ENCODE measurements around the gene TMEM184B. TPM values are rescaled to one million over a fixed set of nuclear protein-coding genes. Genes with fewer than 3 reads are reported as not detected.

TMEM184B gene
- total and polyA plus RNA-seq, 4 donors, result 17.2 to 96.9 (median 71.5) TPM

- no peak overlapping the region for H3K27ac ChIP-seq (ENCODE audit: low read depth in 1 of 2, low read length in 2 of 2)
These were observed 10.6 kb downstream of the TMEM184B start for GRCh38 chr22:38262051-38262795.

DNA sequence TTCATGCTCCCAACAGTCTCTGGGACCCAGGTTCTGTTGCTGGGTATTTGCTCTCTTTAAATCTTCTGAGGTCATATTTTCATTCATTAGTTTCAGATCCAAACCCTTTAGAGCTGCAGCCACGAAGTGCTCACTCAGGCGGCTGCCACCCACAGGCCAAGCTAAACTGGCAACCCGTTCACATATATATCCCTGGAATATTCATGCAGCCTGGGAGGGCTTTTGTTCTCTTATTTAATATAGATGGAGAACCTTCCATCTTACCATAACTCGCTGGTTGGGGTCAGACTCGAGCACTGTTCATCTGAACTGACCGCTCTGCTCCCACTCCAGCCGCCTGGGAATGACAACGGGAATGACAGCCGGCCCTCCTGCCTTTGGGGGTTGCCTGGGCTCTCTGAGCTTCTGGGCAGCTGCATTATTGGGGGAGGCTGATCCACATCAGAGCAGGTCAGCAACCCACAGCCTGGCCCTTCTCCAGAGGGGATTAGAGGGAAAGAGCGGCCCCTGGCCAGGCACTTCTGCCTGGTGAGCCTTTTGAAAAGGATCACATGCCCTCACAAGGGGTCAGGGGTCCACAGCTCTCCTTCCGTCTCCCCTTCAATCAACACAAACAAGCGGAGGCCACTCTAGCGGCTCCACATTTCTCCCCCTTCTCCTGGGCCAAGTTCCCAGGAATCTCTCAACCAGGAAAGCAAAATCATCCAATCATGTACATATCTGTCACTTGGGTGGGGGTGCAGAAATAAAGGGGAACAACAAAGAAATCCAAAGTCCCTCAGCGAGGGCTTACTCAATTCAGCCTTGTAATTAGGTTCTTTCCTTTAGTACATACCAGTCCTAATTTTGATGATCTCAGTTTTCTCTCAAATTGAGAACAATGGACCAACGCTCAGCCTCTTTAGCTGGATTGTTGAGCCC, 11.8 kb downstream of the TMEM184B start:
- WGBS, 2 donors, result 24 to 31% methylated on average over 15 of the region's 15 CpGs
- no peak overlapping the region for H3K4me3 ChIP-seq (ENCODE audit: low read length in 2 of 2)
- intact Hi-C loops (cut with DNase I), result loop anchor here in 1 of 2 donors (5.0 kb wide), 1 partner anchor 81 kb away; no protein-coding TSS in a partner anchor
- H3K27ac ChIP-seq (ENCODE audit: low read depth in 1 of 2, low read length in 2 of 2), result peak overlapping the region in 1 of 2 donors; percentile 73
- H3K36me3 ChIP-seq (ENCODE audit: control insufficient read depth in 1 of 2, insufficient read depth in 2 of 2, low read length in 1 of 2), result no peaks in the 10 kb centered on the region
- no peaks in the 10 kb centered on the region for H3K9me3 ChIP-seq (ENCODE audit: control insufficient read depth, low read length)
- no peak for ATAC-seq (ENCODE audit: low FRiP score)
- DNase-seq, result no peak
- H3K4me1 ChIP-seq (ENCODE audit: control insufficient read depth in 1 of 2, insufficient read depth in 2 of 2, low read length in 2 of 2), result peaks cover 0 to 8% of the 10 kb centered on the region in 2 donors
- H3K27me3 ChIP-seq (ENCODE audit: control insufficient read depth in 1 of 2, insufficient read depth in 2 of 2, low read length in 1 of 2), result no peaks in the 10 kb centered on the region

More at GRCh38 chr22:38262051-38262795, 10.6 kb downstream of the TMEM184B start:
- WGBS, 2 donors, result 59 to 65% methylated on average over 20 of the region's 20 CpGs
- Histone ChIP-seq H3K4me3 (ENCODE audit: low read length in 2 of 2) (no peak overlapping the region), H3K36me3 (ENCODE audit: control insufficient read depth in 1 of 2, insufficient read depth in 2 of 2, low read length in 1 of 2) (no peaks in the 10 kb centered on the region), H3K4me1 (ENCODE audit: control insufficient read depth in 1 of 2, insufficient read depth in 2 of 2, low read length in 2 of 2) (peaks cover 0 to 8% of the 10 kb centered on the region in 2 donors), H3K9me3 (ENCODE audit: control insufficient read depth, low read length) (no peaks in the 10 kb centered on the region), H3K27me3 (ENCODE audit: control insufficient read depth in 1 of 2, insufficient read depth in 2 of 2, low read length in 1 of 2) (no peaks in the 10 kb centered on the region)
- DNase-seq, result peak; percentile 61 to 85
- intact Hi-C loops (cut with DNase I), result loop anchor here (2.0 to 5.0 kb wide), 2 partner anchors 80 to 91 kb away; no protein-coding TSS in a partner anchor
- ATAC-seq (ENCODE audit: low FRiP score), result peak; percentile 38

- intact Hi-C loops (cut with DNase I), result loop anchor here in 1 of 2 donors (5.0 kb wide), 2 partner anchors 57 to 192 kb away; partner anchors contain the start of gene MAFF
- DNase-seq (no peak), ATAC-seq (ENCODE audit: low FRiP score) (no peak)
- peak overlapping the region in 1 of 2 donors; percentile 42 for H3K27ac ChIP-seq (ENCODE audit: low read depth in 1 of 2, low read length in 2 of 2)
- no peak overlapping the region for H3K4me3 ChIP-seq (ENCODE audit: low read length in 2 of 2)
- 88 to 89% methylated on average over 8 of the region's 8 CpGs for WGBS, 2 donors
- no peaks in the 10 kb centered on the region for H3K27me3 ChIP-seq (ENCODE audit: control insufficient read depth in 1 of 2, insufficient read depth in 2 of 2, low read length in 1 of 2)
- H3K36me3 ChIP-seq (ENCODE audit: control insufficient read depth in 1 of 2, insufficient read depth in 2 of 2, low read length in 1 of 2), result no peaks in the 10 kb centered on the region
- H3K9me3 ChIP-seq (ENCODE audit: control insufficient read depth, low read length), result no peaks in the 10 kb centered on the region
- peaks cover 0 to 8% of the 10 kb centered on the region in 2 donors for H3K4me1 ChIP-seq (ENCODE audit: control insufficient read depth in 1 of 2, insufficient read depth in 2 of 2, low read length in 2 of 2)
These were observed 13.4 kb downstream of the TMEM184B start for GRCh38 chr22:38259370-38259769.

GRCh38 chr22:38258895-38259294, 13.9 kb downstream of the TMEM184B start:
- ATAC-seq (ENCODE audit: low FRiP score), result no peak
- H3K27me3 ChIP-seq (ENCODE audit: control insufficient read depth in 1 of 2, insufficient read depth in 2 of 2, low read length in 1 of 2), result no peaks in the 10 kb centered on the region
- H3K36me3 ChIP-seq (ENCODE audit: control insufficient read depth in 1 of 2, insufficient read depth in 2 of 2, low read length in 1 of 2), result no peaks in the 10 kb centered on the region
- H3K9me3 ChIP-seq (ENCODE audit: control insufficient read depth, low read length), result no peaks in the 10 kb centered on the region
- DNase-seq, result peak in 1 of 2 donors; percentile 84
- intact Hi-C loops (cut with DNase I), result loop anchor here in 1 of 2 donors (5.0 kb wide), 2 partner anchors 57 to 192 kb away; partner anchors contain the start of gene MAFF
- 14 to 15% methylated on average over 8 of the region's 8 CpGs for WGBS, 2 donors
- H3K4me1 ChIP-seq (ENCODE audit: control insufficient read depth in 1 of 2, insufficient read depth in 2 of 2, low read length in 2 of 2), result peaks cover 0 to 8% of the 10 kb centered on the region in 2 donors
- H3K27ac ChIP-seq (ENCODE audit: low read depth in 1 of 2, low read length in 2 of 2), result peak overlapping the region in 1 of 2 donors; percentile 42
- no peak overlapping the region for H3K4me3 ChIP-seq (ENCODE audit: low read length in 2 of 2)

GRCh38 chr22:38257650-38258250, 15.1 kb downstream of the TMEM184B start:
- Histone ChIP-seq H3K4me1 (ENCODE audit: control insufficient read depth in 1 of 2, insufficient read depth in 2 of 2, low read length in 2 of 2) (peaks cover 0 to 8% of the 10 kb centered on the region in 2 donors), H3K27me3 (ENCODE audit: control insufficient read depth in 1 of 2, insufficient read depth in 2 of 2, low read length in 1 of 2) (no peaks in the 10 kb centered on the region), H3K9me3 (ENCODE audit: control insufficient read depth, low read length) (no peaks in the 10 kb centered on the region), H3K4me3 (ENCODE audit: low read length in 2 of 2) (no peak overlapping the region), H3K36me3 (ENCODE audit: control insufficient read depth in 1 of 2, insufficient read depth in 2 of 2, low read length in 1 of 2) (no peaks in the 10 kb centered on the region), H3K27ac (ENCODE audit: low read depth in 1 of 2, low read length in 2 of 2) (peak overlapping the region; percentile 38 to 98)
- WGBS, 2 donors, result 47 to 51% methylated on average over 4 of the region's 4 CpGs
- intact Hi-C loops (cut with DNase I), result loop anchor here in 1 of 2 donors (5.0 kb wide), 2 partner anchors 55 to 190 kb away; partner anchors contain the start of gene MAFF
- ATAC-seq (ENCODE audit: low FRiP score) (no peak), DNase-seq (no peak)

- no peak overlapping the region for H3K4me3 ChIP-seq (ENCODE audit: low read length in 2 of 2)
- intact Hi-C loops (cut with DNase I), result loop anchor here in 1 of 2 donors (5.0 kb wide), 2 partner anchors 55 to 190 kb away; partner anchors contain the start of gene MAFF
- WGBS, 2 donors, result 4 to 7% methylated on average over 14 of the region's 14 CpGs
- peak; percentile 60 for ATAC-seq (ENCODE audit: low FRiP score)
- no peaks in the 10 kb centered on the region for H3K27me3 ChIP-seq (ENCODE audit: control insufficient read depth in 1 of 2, insufficient read depth in 2 of 2, low read length in 1 of 2)
- no peaks in the 10 kb centered on the region for H3K9me3 ChIP-seq (ENCODE audit: control insufficient read depth, low read length)
- H3K27ac ChIP-seq (ENCODE audit: low read depth in 1 of 2, low read length in 2 of 2), result peak overlapping the region; percentile 38 to 79
- H3K36me3 ChIP-seq (ENCODE audit: control insufficient read depth in 1 of 2, insufficient read depth in 2 of 2, low read length in 1 of 2), result no peaks in the 10 kb centered on the region
- peaks cover 0 to 8% of the 10 kb centered on the region in 2 donors for H3K4me1 ChIP-seq (ENCODE audit: control insufficient read depth in 1 of 2, insufficient read depth in 2 of 2, low read length in 2 of 2)
- DNase-seq, result no peak
These were observed 15.6 kb downstream of the TMEM184B start for GRCh38 chr22:38257181-38257580.

- ATAC-seq (ENCODE audit: low FRiP score), result no peak
- no peaks in the 10 kb centered on the region for H3K27me3 ChIP-seq (ENCODE audit: control insufficient read depth in 1 of 2, insufficient read depth in 2 of 2, low read length in 1 of 2)
- no peaks in the 10 kb centered on the region for H3K9me3 ChIP-seq (ENCODE audit: control insufficient read depth, low read length)
- WGBS, 2 donors, result 87 to 95% methylated on average over 2 of the region's 2 CpGs
- H3K4me1 ChIP-seq (ENCODE audit: control insufficient read depth in 1 of 2, insufficient read depth in 2 of 2, low read length in 2 of 2), result peaks cover 0 to 5% of the 10 kb centered on the region in 2 donors
- DNase-seq, result no peak
- H3K36me3 ChIP-seq (ENCODE audit: control insufficient read depth in 1 of 2, insufficient read depth in 2 of 2, low read length in 1 of 2), result no peaks in the 10 kb centered on the region
- H3K4me3 ChIP-seq (ENCODE audit: low read length in 2 of 2), result no peak overlapping the region
- peak overlapping the region in 1 of 2 donors; percentile 5 for H3K27ac ChIP-seq (ENCODE audit: low read depth in 1 of 2, low read length in 2 of 2)
- intact Hi-C loops (cut with DNase I), result loop anchor here in 1 of 2 donors (5.0 kb wide), 2 partner anchors 53 to 188 kb away; partner anchors contain the start of gene MAFF
These were observed 17.1 kb downstream of the TMEM184B start for GRCh38 chr22:38255697-38256096.

DNA sequence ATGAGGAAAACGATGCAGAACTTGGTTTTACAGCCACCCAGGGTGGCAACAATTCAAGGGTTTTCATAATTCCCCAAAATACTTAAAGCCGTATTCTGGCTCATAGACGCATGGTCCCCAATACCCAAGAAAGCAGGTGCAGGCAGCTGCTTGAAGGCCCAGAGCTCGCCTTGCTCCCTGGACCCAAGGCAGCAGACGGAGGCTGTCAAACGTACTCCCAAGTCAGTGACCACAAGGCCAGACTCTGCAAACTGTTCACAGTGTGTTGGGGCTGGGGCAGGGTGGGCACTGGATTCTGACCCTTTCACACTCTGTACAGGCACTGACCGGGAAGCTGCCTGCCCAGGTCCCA, 21.5 kb downstream of the TMEM184B start:
- Histone ChIP-seq H3K36me3 (ENCODE audit: control insufficient read depth in 1 of 2, insufficient read depth in 2 of 2, low read length in 1 of 2) (no peaks in the 10 kb centered on the region), H3K27ac (ENCODE audit: low read depth in 1 of 2, low read length in 2 of 2) (no peak overlapping the region), H3K4me3 (ENCODE audit: low read length in 2 of 2) (no peak overlapping the region), H3K4me1 (ENCODE audit: control insufficient read depth in 1 of 2, insufficient read depth in 2 of 2, low read length in 2 of 2) (peaks cover 0 to 2% of the 10 kb centered on the region in 2 donors), H3K27me3 (ENCODE audit: control insufficient read depth in 1 of 2, insufficient read depth in 2 of 2, low read length in 1 of 2) (no peaks in the 10 kb centered on the region), H3K9me3 (ENCODE audit: control insufficient read depth, low read length) (no peaks in the 10 kb centered on the region)
- intact Hi-C loops (cut with DNase I), result no loop called here
- ATAC-seq (ENCODE audit: low FRiP score) (no peak), DNase-seq (no peak)
- WGBS, 2 donors, result 80 to 82% methylated on average over 7 of the region's 7 CpGs

All from aorta (tissue), 5 donors.